Stomach smooth muscle (tissue), 2 donors: Measurements from ENCODE around the gene EPB41L4B.

Experiments
- H3K27ac ChIP-seq: one replicate; pipeline ENCODE4 v1.7.0; 2013; ENCODE audit warnings: mild to moderate bottlenecking, low read length, inconsistent platforms
- H3K27me3 ChIP-seq, 2 donors: one replicate each; pipeline ENCODE4 v1.7.0; 2013; ENCODE audit warnings: low read length in 2 of 2; ENCODE audit not compliant: insufficient read depth in 2 of 2, control insufficient read depth in 1 of 2
- H3K36me3 ChIP-seq, 2 donors: one replicate each; pipeline ENCODE4 v1.7.0; 2013; ENCODE audit warnings: low read length in 2 of 2; ENCODE audit not compliant: control insufficient read depth in 2 of 2, insufficient read depth in 2 of 2
- H3K4me1 ChIP-seq: one replicate; pipeline ENCODE4 v1.7.0; 2013; ENCODE audit warnings: low read length; ENCODE audit not compliant: control insufficient read depth, insufficient read depth
- H3K4me3 ChIP-seq, 2 donors: one replicate each; pipeline ENCODE4 v1.7.0; 2013; ENCODE audit warnings: low read length in 2 of 2
- H3K9ac ChIP-seq, 2 donors: one replicate each; pipeline ENCODE4 v1.7.0; 2013; ENCODE audit warnings: low read length in 2 of 2, mild to moderate bottlenecking in 1 of 2
- H3K9me3 ChIP-seq, 2 donors: one replicate each; pipeline ENCODE4 v1.7.0; 2013; ENCODE audit warnings: low read length in 2 of 2; ENCODE audit not compliant: control insufficient read depth in 2 of 2
- donor health status: healthy.
- donor health status: Pancreatic carcinoma.

EPB41L4B gene

GRCh38 chr9:109203761-109204360, 117.0 kb downstream of the EPB41L4B start:
- H3K27me3 ChIP-seq = no peaks in the 10 kb centered on the region
- no peaks in the 10 kb centered on the region for H3K36me3 ChIP-seq
- no peaks in the 10 kb centered on the region for H3K9me3 ChIP-seq
- H3K4me1 ChIP-seq = no peaks in the 10 kb centered on the region
- no peak overlapping the region for H3K27ac ChIP-seq
- no peak overlapping the region for H3K4me3 ChIP-seq
- no peak overlapping the region for H3K9ac ChIP-seq

- Histone ChIP-seq H3K4me3 (no peak overlapping the region), H3K9ac (no peak overlapping the region), H3K9me3 (no peaks in the 10 kb centered on the region), H3K27me3 (no peaks in the 10 kb centered on the region), H3K4me1 (no peaks in the 10 kb centered on the region), H3K27ac (no peak overlapping the region), H3K36me3 (no peaks in the 10 kb centered on the region)
Observed at GRCh38 chr9:109199676-109200075, 121.2 kb downstream of the EPB41L4B start.

GRCh38 chr9:109198736-109199382, 122.0 kb downstream of the EPB41L4B start:
- Histone ChIP-seq H3K36me3 (no peaks in the 10 kb centered on the region), H3K27ac (no peak overlapping the region), H3K9me3 (no peaks in the 10 kb centered on the region), H3K4me3 (no peak overlapping the region), H3K27me3 (no peaks in the 10 kb centered on the region), H3K9ac (no peak overlapping the region), H3K4me1 (no peaks in the 10 kb centered on the region)

GRCh38 chr9:109193974-109194556, 126.8 kb downstream of the EPB41L4B start:
- Histone ChIP-seq H3K4me3 (no peak overlapping the region), H3K9ac (no peak overlapping the region), H3K27ac (no peak overlapping the region), H3K36me3 (no peaks in the 10 kb centered on the region), H3K4me1 (no peaks in the 10 kb centered on the region), H3K9me3 (no peaks in the 10 kb centered on the region), H3K27me3 (no peaks in the 10 kb centered on the region)

GRCh38 chr9:109192732-109193361, 128.0 kb downstream of the EPB41L4B start:
- no peak overlapping the region for H3K4me3 ChIP-seq
- no peaks in the 10 kb centered on the region for H3K9me3 ChIP-seq
- no peak overlapping the region for H3K27ac ChIP-seq
- H3K36me3 ChIP-seq = no peaks in the 10 kb centered on the region
- no peaks in the 10 kb centered on the region for H3K27me3 ChIP-seq
- no peak overlapping the region for H3K9ac ChIP-seq
- no peaks in the 10 kb centered on the region for H3K4me1 ChIP-seq

- no peak overlapping the region for H3K4me3 ChIP-seq
- no peaks in the 10 kb centered on the region for H3K9me3 ChIP-seq
- no peaks in the 10 kb centered on the region for H3K4me1 ChIP-seq
- H3K27me3 ChIP-seq = no peaks in the 10 kb centered on the region
- no peaks in the 10 kb centered on the region for H3K36me3 ChIP-seq
- no peak overlapping the region for H3K27ac ChIP-seq
- no peak overlapping the region for H3K9ac ChIP-seq
Observed at GRCh38 chr9:109191746-109192145, 129.1 kb downstream of the EPB41L4B start.

- no peak overlapping the region for H3K27ac ChIP-seq
- H3K9ac ChIP-seq = no peak overlapping the region
- no peaks in the 10 kb centered on the region for H3K36me3 ChIP-seq
- H3K9me3 ChIP-seq = no peaks in the 10 kb centered on the region
- H3K4me1 ChIP-seq = no peaks in the 10 kb centered on the region
- no peaks in the 10 kb centered on the region for H3K27me3 ChIP-seq
- no peak overlapping the region for H3K4me3 ChIP-seq
Observed at GRCh38 chr9:109190151-109190550, 130.7 kb downstream of the EPB41L4B start.

GRCh38 chr9:109186857-109187520, 133.9 kb downstream of the EPB41L4B start:
- H3K4me1 ChIP-seq = no peaks in the 10 kb centered on the region
- H3K36me3 ChIP-seq = no peaks in the 10 kb centered on the region
- H3K4me3 ChIP-seq = no peak overlapping the region
- H3K27ac ChIP-seq = no peak overlapping the region
- peaks cover 0 to 2% of the 10 kb centered on the region in 2 donors for H3K27me3 ChIP-seq
- no peaks in the 10 kb centered on the region for H3K9me3 ChIP-seq
- H3K9ac ChIP-seq = no peak overlapping the region

GRCh38 chr9:109182940-109183798, 137.7 kb downstream of the EPB41L4B start:
- Histone ChIP-seq H3K9me3 (no peaks in the 10 kb centered on the region), H3K36me3 (no peaks in the 10 kb centered on the region), H3K9ac (no peak overlapping the region), H3K27me3 (peaks cover 0 to 2% of the 10 kb centered on the region in 2 donors), H3K27ac (no peak overlapping the region), H3K4me3 (no peak overlapping the region), H3K4me1 (no peaks in the 10 kb centered on the region)

- Histone ChIP-seq H3K27me3 (peaks cover 0 to 2% of the 10 kb centered on the region in 2 donors), H3K4me3 (no peak overlapping the region), H3K36me3 (no peaks in the 10 kb centered on the region), H3K4me1 (no peaks in the 10 kb centered on the region), H3K9ac (no peak overlapping the region), H3K27ac (no peak overlapping the region), H3K9me3 (no peaks in the 10 kb centered on the region)
Observed at GRCh38 chr9:109182550-109182939, 138.3 kb downstream of the EPB41L4B start.
